ENCODE measurements around the gene GDF2.

Gene GDF2

GRCh38 chr10:47371629-47372485 lies 49.6 kb downstream of the GDF2 start:
- DNase-seq: no peak

GRCh38 chr10:47372726-47373125 lies 50.5 kb downstream of the GDF2 start:
- no peak for DNase-seq

GRCh38 chr10:47374611-47375536 lies 52.6 kb downstream of the GDF2 start:
- DNase-seq: no peak

GRCh38 chr10:47376522-47377220 lies 54.4 kb downstream of the GDF2 start:
- DNase-seq: no peak
